ENCODE data around the gene TH.

DNA sequence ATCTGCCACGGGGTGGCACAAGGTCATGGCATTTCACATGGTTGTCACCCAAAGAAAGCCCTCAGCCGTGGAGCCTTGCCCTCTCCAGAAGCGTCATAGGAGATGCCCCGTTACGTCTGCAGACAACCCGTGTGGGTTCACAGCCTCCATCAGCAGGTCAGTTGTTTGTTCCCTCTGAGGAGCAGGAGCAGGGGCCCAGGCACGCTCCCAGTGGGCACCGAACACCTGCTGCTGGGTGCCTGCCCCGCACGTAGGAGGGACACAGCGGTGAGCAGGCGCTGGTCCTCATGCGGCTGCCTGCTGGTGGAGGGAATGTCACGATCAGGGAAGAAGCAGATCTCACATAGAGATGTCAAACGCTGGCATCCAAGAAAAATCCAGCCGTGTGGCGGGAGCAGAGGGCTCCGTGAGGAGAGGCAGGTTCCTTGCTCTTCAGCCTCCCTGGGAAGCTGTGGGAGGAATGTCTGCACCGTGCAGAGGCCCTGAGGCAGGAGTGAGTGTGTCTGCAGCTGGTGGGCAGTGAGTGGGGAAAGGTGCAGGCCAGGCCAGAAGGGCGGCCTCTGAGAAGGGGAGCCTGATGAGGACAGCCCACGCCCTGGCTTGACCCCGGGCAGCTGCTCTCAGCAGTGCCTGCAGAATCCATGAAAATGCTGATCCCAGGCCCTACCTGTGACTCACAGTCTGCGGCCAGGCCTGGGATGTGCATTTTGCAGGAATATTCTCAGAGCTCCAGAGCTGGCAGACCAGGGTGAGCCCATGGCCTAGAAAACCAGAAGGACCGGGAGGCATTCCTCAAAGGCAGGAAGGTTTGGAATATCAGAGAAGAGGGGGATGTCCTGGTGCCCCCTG, 36.4 kb upstream of the TH start:
- TF ChIP-seq, protein P1, sequence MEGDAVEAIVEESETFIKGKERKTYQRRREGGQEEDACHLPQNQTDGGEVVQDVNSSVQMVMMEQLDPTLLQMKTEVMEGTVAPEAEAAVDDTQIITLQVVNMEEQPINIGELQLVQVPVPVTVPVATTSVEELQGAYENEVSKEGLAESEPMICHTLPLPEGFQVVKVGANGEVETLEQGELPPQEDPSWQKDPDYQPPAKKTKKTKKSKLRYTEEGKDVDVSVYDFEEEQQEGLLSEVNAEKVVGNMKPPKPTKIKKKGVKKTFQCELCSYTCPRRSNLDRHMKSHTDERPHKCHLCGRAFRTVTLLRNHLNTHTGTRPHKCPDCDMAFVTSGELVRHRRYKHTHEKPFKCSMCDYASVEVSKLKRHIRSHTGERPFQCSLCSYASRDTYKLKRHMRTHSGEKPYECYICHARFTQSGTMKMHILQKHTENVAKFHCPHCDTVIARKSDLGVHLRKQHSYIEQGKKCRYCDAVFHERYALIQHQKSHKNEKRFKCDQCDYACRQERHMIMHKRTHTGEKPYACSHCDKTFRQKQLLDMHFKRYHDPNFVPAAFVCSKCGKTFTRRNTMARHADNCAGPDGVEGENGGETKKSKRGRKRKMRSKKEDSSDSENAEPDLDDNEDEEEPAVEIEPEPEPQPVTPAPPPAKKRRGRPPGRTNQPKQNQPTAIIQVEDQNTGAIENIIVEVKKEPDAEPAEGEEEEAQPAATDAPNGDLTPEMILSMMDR (IDR thresholded peaks at IDR 0.05; ENCODE audit: low read depth, low read length, poor library complexity, severe bottlenecking): no peak
- no peak for TF ChIP-seq EZH2phosphoT487 (IDR thresholded peaks at IDR 0.05; ENCODE audit: borderline replicate concordance, low read length)

Data from DOHH2 (cell line).